NAMALWA (cell line): ENCODE data around the gene ZNF26.

Source experiments
- DNase-seq: peaks from one replicate; pipeline ENCODE4 v3.0.0-alpha.2; 2015; ENCODE audit warnings: low spot score

The ZNF26 gene

GRCh38 chr12:133061954-133062353 lies 75.8 kb downstream of the ZNF26 start:
- DNase-seq, result no peak

DNA sequence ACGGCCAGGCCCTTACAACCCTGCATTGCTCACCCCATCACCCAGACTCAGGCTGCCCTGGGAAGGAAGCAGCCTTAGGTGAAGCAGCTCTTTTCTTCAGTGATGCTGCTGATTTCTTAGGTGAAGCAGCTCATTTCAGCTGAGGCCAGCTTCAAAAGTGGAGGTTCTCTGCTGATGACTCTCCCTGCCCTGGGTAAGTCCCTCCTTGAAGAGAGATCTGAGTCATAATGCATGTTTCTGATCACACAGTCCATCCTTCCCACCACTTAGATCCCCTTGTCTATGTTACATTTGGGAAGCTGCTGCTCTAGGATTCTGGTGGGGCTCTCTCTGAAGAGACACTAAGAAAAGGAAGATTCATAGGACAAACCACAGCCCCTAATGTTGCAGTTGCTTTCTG lies 77.4 kb downstream of the ZNF26 start:
- no peak for DNase-seq

GRCh38 chr12:133073836-133074235 lies 87.7 kb downstream of the ZNF26 start:
- no peak for DNase-seq
